HG03342 (cell line): Measurements from ENCODE around the gene ZEB2.

Source experiments
- ATAC-seq: cut with Tn5 transposase; IDR thresholded peaks from one replicate; pipeline ENCODE4 v1.9.1; 2021; ENCODE audit warnings: mild to moderate bottlenecking, moderate library complexity; ENCODE audit not compliant: unreplicated experiment

The ZEB2 gene

GRCh38 chr2:144472046-144472412, 47.9 kb downstream of the ZEB2 start:
- no peak for ATAC-seq

GRCh38 chr2:144471305-144472045, 48.4 kb downstream of the ZEB2 start:
- ATAC-seq, result peak; percentile 83

- no peak for ATAC-seq
These were observed 49.1 kb downstream of the ZEB2 start for GRCh38 chr2:144470816-144471215.

GRCh38 chr2:144470334-144470733, 49.6 kb downstream of the ZEB2 start:
- no peak for ATAC-seq

- no peak for ATAC-seq
These were observed 50.1 kb downstream of the ZEB2 start for GRCh38 chr2:144469798-144470197.

GRCh38 chr2:144468823-144469595, 50.9 kb downstream of the ZEB2 start:
- no peak for ATAC-seq

GRCh38 chr2:144467502-144468137, 52.3 kb downstream of the ZEB2 start:
- ATAC-seq, result no peak

GRCh38 chr2:144466637-144467036, 53.3 kb downstream of the ZEB2 start:
- no peak for ATAC-seq

- ATAC-seq, result no peak
These were observed 54.2 kb downstream of the ZEB2 start for GRCh38 chr2:144465749-144466148.

- ATAC-seq, result no peak
These were observed 55.2 kb downstream of the ZEB2 start for GRCh38 chr2:144464730-144465129.

- ATAC-seq, result no peak
These were observed 56.7 kb downstream of the ZEB2 start for GRCh38 chr2:144463266-144463665.

GRCh38 chr2:144462266-144462665, 57.7 kb downstream of the ZEB2 start:
- no peak for ATAC-seq

GRCh38 chr2:144461308-144461766, 58.6 kb downstream of the ZEB2 start:
- no peak for ATAC-seq

GRCh38 chr2:144460727-144461307, 59.1 kb downstream of the ZEB2 start:
- no peak for ATAC-seq

- no peak for ATAC-seq
These were observed 60.0 kb downstream of the ZEB2 start for GRCh38 chr2:144459937-144460336.

- ATAC-seq, result no peak
These were observed 60.6 kb downstream of the ZEB2 start for GRCh38 chr2:144459286-144459685.

GRCh38 chr2:144458541-144458940, 61.4 kb downstream of the ZEB2 start:
- no peak for ATAC-seq

GRCh38 chr2:144456680-144457079, 63.2 kb downstream of the ZEB2 start:
- no peak for ATAC-seq

GRCh38 chr2:144455987-144456386, 63.9 kb downstream of the ZEB2 start:
- ATAC-seq, result no peak

- no peak for ATAC-seq
These were observed 65.2 kb downstream of the ZEB2 start for GRCh38 chr2:144454466-144455287.
